Gastrocnemius medialis (tissue), 4 donors: ENCODE data around the gene EIF3L.

Source experiments
- CTCF ChIP-seq, 5 experiments: fragments of 450-650 bp in 3 of 5; fragments of 200-600 bp in 2 of 5; sonication (generic) in 2 of 5; IDR thresholded peaks in 4 of 5; conservative IDR thresholded peaks in 1 of 5; 1 replicate in 4 of 5; 2 replicates in 1 of 5; pipeline ENCODE4 v1.5.1; 2016 to 2019; ENCODE audit warnings: antibody characterized with exemption in 5 of 5, mild to moderate bottlenecking in 3 of 5, moderate library complexity in 3 of 5
- POLR2A ChIP-seq, 2 donors: fragments of 450-650 bp; IDR thresholded peaks; one replicate each; pipeline ENCODE4 v1.6.1; 2017; ENCODE audit warnings: antibody characterized with exemption in 2 of 2, mild to moderate bottlenecking in 2 of 2, moderate library complexity in 2 of 2

DNA sequence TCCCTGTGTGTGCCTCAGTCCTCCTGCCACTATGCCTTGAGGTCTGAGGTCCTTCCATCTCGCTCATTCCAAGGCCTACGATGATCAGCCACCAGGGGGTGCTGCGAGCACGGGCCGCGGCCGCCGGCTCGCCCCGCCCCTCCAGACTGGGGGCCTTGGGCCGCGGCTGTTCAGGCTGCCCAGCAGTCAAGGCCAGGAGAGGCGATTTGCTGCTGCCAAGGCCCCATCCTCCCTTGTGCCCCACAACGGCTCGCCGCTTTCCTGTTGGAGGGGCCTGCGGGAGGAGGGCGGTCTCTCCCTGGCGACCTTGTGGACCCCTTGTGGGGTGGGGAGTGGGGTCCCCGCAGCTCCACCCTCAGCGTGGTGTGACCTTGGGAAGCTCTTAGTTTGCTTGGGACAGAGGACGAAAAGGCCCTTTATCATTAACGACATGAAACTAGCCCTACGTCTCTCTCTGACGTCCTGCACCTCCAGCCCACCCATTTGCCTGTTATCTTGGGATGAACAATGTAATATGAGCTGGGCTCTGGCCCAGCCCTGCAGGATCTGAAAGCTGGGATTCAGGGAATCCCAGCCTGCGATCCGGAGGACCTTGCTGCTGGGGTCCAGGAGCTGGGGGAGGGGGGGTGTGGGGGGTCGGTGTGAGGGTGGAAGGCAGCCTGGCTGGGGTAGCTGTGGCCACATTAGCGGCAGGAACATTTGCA lies 31.4 kb upstream of the EIF3L start:
- TF ChIP-seq POLR2A (IDR thresholded peaks at IDR 0.05) = no peak
- peak; percentile 90 to 99 (median 96) for TF ChIP-seq CTCF (IDR thresholded peaks at IDR 0.05 in 4 of 5, conservative IDR thresholded peaks at IDR 0.05 in 1 of 5)
